Inflammatory macrophage treated with lipopolysaccharide for 1 hour (primary cell): ENCODE measurements around the gene EMC8.

Experiments
- DNase-seq, 2 donors: peaks; one replicate each; pipeline ENCODE4 v3.0.0-alpha.2; 2020 to 2022

EMC8 gene

GRCh38 chr16:85781695-85782370 is 17.5 kb downstream of the EMC8 start:
- no peak for DNase-seq

GRCh38 chr16:85781156-85781555 is 18.2 kb downstream of the EMC8 start:
- no peak for DNase-seq

- DNase-seq = no peak
Observed at GRCh38 chr16:85780281-85780680, 19.1 kb downstream of the EMC8 start.

DNA sequence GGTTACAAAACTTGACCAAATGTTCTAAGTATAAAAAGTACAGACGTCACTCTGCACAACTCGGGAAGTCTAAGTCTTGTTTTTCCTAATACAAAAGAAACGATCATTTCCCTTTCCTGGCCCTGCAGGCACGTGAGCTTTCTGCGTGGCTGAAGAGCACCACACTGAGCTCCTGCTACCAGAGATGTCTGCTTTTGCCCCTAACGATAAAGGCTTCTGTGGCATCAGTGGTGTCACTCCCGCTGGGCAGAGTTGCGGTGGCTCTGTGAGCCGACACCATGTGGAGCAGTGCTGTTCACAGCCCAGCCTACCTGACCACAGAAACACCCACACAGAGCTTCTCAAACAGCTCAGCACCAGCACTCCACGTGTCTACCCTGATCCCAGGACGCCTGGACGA is 20.5 kb downstream of the EMC8 start:
- DNase-seq = no peak

GRCh38 chr16:85777583-85778310 is 21.6 kb downstream of the EMC8 start:
- no peak for DNase-seq

DNA sequence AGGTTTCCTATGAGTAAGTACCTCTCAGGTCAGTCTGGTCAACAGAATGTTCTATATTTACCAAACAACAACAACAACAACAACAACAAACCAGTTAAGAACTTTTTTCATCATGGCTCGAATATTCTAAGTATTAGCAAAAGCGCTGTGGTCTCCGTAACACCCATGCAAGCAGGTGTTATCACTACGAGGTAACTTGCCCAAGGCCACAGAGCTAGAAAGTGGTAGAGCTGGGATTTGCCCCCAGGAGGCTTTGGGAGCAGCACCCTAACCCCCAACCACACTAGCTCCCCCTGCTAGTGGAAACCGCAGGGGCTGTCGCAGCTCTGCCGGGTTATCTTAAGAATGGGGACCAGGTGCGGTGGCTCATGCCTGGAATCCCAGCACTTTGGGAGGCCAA is 24.5 kb downstream of the EMC8 start:
- DNase-seq = no peak

- DNase-seq = no peak
Observed at GRCh38 chr16:85774136-85774535, 25.2 kb downstream of the EMC8 start.

- DNase-seq = no peak
Observed at GRCh38 chr16:85773044-85773443, 26.3 kb downstream of the EMC8 start.

GRCh38 chr16:85770741-85771140 is 28.6 kb downstream of the EMC8 start:
- no peak for DNase-seq

DNA sequence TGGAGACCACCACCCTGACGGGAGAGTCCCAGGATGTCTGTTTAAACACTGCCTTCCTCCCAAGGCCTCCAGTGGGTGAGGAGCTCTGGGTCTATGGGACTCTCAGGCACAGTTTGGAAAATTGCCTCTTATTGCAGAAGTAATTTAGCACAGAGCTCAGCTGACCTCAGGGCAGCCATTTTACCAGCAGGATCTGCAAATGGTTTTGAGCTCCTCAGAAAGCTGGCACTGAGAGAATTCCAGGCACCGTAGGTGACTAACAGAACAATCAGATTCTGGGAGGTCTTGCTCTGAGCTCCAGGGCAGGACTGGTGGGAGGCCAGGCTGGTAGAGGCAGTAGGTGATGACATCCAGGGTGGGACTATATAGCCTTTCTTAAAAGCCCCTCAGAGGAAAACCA is 31.1 kb downstream of the EMC8 start:
- no peak for DNase-seq

GRCh38 chr16:85767531-85767930 is 31.8 kb downstream of the EMC8 start:
- peak in 1 of 2 donors; percentile 16 for DNase-seq

DNA sequence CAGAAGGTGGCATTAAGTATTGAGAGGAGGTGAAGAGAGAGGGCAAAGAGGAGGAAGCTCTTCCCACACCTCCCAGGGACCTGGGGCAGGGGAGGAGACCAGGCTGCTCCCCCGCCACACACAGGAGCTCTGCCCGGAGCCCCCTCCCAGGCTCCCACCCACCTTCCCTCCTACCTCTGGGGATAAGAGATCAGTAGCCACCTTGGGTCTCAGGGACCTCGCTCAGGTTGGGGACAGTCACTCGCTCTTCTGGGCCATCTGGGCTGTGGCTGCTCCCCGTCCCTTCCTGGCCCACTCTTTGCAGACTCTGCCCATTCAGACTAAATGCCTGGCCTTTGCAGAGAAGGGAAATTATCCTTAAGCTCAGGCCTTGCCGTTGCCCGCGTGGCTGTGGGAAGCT is 33.6 kb downstream of the EMC8 start:
- no peak for DNase-seq

DNA sequence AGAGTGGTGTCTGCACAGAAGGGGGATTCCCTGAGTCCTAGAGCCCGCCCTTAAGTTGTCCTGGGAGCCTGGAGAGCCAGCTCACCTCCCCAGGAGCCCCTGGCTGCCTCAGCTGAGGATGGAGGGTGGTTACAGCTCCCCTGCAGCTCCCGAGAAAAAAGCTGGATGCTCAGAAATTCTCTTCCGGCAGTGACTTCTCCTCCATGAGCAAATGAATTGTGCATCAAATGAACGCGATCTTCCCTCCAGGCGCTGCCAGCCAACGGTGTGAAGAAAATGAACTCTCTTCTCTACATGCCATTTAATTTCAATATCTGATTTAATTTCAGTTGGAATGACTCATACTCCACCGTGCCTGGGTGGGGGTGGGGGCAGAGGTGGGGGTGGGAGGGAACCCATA is 34.1 kb downstream of the EMC8 start:
- DNase-seq = no peak

DNA sequence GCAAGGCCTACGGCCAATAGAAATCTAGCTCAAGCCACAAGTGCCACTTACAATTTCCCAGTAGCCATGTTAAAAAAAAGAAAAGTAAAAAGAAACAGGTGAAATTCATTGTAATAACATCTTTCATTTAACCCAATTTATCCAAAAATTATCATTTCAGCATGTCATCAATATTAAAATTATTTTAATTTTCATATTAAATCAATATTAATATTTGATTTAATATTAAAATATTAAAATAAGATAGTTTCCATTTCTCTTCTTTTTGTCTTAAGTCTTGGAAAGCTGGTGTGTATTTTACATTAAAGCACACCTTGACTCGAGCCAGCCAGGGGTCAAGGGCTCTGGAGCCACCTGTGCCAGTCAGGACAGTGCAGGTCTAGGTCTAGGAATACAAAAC is 35.7 kb downstream of the EMC8 start:
- no peak for DNase-seq

- no peak for DNase-seq
Observed at GRCh38 chr16:85762970-85763369, 36.4 kb downstream of the EMC8 start.

DNA sequence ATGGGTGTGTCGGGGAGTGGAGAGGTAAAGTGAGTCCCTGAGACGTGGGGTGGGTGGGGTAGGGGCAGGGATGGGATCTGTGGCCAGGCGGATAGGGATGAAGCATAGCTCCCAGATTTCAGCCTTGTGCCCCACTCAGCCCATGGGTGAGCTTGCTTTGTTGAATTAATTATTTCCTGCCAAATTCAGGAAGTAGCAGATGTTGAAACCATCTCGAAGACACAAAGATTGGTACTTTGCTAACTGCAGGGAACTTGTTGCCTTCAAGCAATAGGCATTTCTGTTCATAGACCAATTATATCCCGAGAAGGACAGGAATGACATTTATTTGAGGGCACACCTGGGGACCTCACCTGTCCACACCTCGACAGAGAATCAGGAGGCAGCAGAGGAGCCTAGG is 37.5 kb downstream of the EMC8 start:
- peak in 1 of 2 donors; percentile 42 for DNase-seq

- DNase-seq = no peak
Observed at GRCh38 chr16:85759631-85760419, 39.5 kb downstream of the EMC8 start.

DNA sequence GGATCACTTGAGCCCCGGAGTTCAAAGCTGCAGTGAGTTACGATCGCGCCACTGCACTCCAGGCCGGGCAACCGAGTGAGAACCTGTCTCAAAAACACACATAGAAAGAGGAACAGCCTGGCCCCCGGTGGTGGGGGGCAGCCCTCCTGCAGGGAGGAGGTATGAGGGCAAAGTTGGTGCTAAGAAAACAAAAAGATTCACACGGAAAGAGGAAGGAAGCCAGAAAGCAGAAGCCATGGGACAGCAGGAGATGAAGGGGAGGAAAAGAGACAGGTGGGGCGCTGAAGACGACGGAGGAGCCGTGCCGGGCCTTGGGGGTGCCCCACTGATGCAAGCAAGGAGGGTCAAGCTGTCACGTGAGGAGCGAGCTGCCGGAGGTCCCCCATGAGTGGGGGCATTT is 40.2 kb downstream of the EMC8 start:
- DNase-seq = peak in 1 of 2 donors; percentile 24

DNA sequence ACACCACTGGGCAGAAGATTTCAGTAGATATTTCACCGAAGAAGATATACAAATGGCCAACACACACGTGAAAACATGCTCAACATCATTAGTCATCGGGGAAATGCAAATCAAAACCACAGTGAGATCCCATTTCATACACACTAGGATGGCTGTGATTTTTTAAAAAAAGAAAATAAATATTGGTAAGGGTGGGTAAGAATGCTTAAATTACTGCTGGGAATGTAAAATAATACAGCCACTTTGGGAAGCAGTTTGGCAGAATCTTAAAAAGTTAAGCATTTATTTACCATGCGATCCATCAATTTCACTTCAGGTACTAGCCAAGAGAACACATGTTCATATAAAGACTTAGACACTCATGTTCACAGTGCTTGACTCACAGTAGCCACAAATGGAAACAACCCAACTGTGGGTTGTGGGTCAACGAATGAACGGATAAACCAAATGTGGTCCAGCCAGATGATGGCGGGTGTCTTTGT is 42.0 kb downstream of the EMC8 start:
- no peak for DNase-seq

GRCh38 chr16:85755929-85756768 is 43.2 kb downstream of the EMC8 start:
- no peak for DNase-seq

GRCh38 chr16:85754413-85754812 is 44.9 kb downstream of the EMC8 start:
- DNase-seq = no peak

DNA sequence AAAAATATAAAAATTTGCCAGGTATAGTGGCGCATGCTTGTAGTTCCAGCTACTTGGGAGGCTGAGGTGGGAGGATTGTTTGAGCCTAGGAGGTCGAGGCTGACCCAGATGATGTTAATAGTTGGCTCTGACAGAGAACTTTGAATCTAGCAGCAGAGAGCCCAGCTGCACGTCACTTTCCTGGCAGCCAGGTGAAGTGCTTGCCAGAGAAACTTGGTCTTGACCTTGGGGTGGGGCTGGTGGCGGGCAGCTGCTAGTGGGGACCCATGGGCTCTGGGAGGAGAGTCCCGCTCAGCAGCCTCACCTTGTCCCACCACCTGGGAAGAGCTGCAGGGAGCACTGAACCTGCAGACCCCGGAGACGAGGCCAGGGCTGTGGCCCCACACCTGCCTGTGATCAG is 45.4 kb downstream of the EMC8 start:
- DNase-seq = no peak

- DNase-seq = no peak
Observed at GRCh38 chr16:85753559-85753958, 45.8 kb downstream of the EMC8 start.
